ENCODE measurements around the gene LMBRD1. TPM values are rescaled to one million over a fixed set of nuclear protein-coding genes. Genes with fewer than 3 reads are reported as not detected.

The LMBRD1 gene
- polyA plus RNA-seq, 1 donor (not counting 4 experiments of a cell fraction or from before 2014, with no cell fraction given): 30.1 TPM

DNA sequence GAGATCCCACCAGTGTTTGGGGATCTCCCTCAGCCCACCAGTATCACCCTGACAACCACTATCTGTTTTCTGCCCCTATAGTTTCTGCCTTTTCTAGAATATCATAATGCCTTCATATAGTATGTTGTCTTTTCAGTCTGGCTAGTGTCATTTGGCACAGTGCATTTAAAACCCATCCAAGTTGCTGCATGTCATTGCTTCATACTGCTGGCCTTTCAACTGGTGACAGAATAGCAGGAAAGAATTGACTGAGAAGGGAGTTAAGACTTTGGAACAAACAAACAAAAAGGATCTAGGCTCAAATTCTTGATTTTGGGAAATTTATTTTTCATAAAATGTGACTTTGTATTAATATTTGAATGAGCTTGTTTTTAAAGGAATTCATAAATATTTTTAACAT is 4.5 kb downstream of the LMBRD1 start:
- Histone ChIP-seq H3K4me2 (ENCODE audit: control insufficient read depth, extremely low read depth, insufficient read depth, low read depth, low read length) (no peak overlapping the region), H3K4me1 (ENCODE audit: control insufficient read depth, extremely low read depth, insufficient read depth, low read length) (peaks cover 15% of the 10 kb centered on the region), H3K9me1 (ENCODE audit: control insufficient read depth, extremely low read depth, insufficient read depth, low read length) (no peaks in the 10 kb centered on the region), H4K20me1 (ENCODE audit: control insufficient read depth, extremely low read depth, insufficient read depth, low read length) (no peaks in the 10 kb centered on the region), H3K79me2 (ENCODE audit: control insufficient read depth, insufficient read depth, low read length) (peaks cover 12% of the 10 kb centered on the region), H3K27me3 (ENCODE audit: control insufficient read depth, extremely low read depth, insufficient read depth, low read length) (no peaks in the 10 kb centered on the region), H3K9me3 (ENCODE audit: control insufficient read depth, low read depth, low read length) (no peaks in the 10 kb centered on the region), H3K27ac (ENCODE audit: control insufficient read depth, insufficient read depth, low read length) (no peak overlapping the region), H3K4me3 (ENCODE audit: control insufficient read depth in 2 of 3, extremely low read depth in 1 of 3, insufficient read depth in 2 of 3, low read depth in 1 of 3, low read length in 3 of 3) (no peak overlapping the region), H2AFZ (ENCODE audit: control insufficient read depth, low read length) (no peak overlapping the region), H3K36me3 (ENCODE audit: control insufficient read depth in 2 of 2, extremely low read depth in 1 of 2, insufficient read depth in 2 of 2, low read length in 2 of 2) (peaks cover 0 to 3% of the 10 kb centered on the region in 2 experiments), H3K9ac (ENCODE audit: control insufficient read depth, extremely low read depth, insufficient read depth, low read length) (no peak overlapping the region)
- FAIRE-seq: no peak
- no peak for TF ChIP-seq EZH2 (IDR thresholded peaks at IDR 0.05; ENCODE audit: low read length)
- TF ChIP-seq, protein P1, sequence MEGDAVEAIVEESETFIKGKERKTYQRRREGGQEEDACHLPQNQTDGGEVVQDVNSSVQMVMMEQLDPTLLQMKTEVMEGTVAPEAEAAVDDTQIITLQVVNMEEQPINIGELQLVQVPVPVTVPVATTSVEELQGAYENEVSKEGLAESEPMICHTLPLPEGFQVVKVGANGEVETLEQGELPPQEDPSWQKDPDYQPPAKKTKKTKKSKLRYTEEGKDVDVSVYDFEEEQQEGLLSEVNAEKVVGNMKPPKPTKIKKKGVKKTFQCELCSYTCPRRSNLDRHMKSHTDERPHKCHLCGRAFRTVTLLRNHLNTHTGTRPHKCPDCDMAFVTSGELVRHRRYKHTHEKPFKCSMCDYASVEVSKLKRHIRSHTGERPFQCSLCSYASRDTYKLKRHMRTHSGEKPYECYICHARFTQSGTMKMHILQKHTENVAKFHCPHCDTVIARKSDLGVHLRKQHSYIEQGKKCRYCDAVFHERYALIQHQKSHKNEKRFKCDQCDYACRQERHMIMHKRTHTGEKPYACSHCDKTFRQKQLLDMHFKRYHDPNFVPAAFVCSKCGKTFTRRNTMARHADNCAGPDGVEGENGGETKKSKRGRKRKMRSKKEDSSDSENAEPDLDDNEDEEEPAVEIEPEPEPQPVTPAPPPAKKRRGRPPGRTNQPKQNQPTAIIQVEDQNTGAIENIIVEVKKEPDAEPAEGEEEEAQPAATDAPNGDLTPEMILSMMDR (optimal IDR thresholded peaks at IDR 0.05 in 1 of 3, IDR thresholded peaks at IDR 0.05 in 1 of 3, conservative IDR thresholded peaks at IDR 0.05 in 1 of 3; ENCODE audit: extremely low read depth in 1 of 3, insufficient read depth in 2 of 3, low read length in 3 of 3): no peak
- DNase-seq (ENCODE audit: low read depth, low spot score): no peak
- dilution Hi-C loops (cut with MboI; ENCODE audit: extremely low pct_ligation_motif_present, low sequenced_read_pairs): no loop called here

DNA sequence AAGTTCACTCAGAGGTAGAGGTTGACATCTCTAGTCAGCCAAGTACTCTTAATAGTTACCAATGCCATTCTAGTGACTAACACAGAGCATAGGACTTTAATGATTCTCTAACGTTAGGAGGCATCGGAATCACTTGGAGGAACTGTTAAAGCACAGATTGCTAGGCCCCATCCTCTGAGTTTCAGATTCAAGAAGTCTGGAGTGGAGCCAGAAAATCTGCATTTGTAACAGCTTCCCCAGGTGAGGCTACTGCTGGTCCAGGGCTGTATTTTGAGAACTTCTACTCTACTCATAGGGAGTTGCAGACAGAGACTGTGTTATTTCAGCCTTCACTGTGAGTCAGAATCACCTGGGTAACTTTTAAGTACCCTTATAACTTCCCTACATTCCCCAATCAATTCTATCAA is 5.7 kb downstream of the LMBRD1 start:
- FAIRE-seq (peak; percentile 71), DNase-seq (ENCODE audit: low read depth, low spot score) (no peak)
- dilution Hi-C loops (cut with MboI; ENCODE audit: extremely low pct_ligation_motif_present, low sequenced_read_pairs): no loop called here
- TF ChIP-seq, protein P1 (optimal IDR thresholded peaks at IDR 0.05 in 1 of 3, IDR thresholded peaks at IDR 0.05 in 1 of 3, conservative IDR thresholded peaks at IDR 0.05 in 1 of 3; ENCODE audit: extremely low read depth in 1 of 3, insufficient read depth in 2 of 3, low read length in 3 of 3): no peak
- no peak for TF ChIP-seq EZH2 (IDR thresholded peaks at IDR 0.05; ENCODE audit: low read length)
- Histone ChIP-seq H3K36me3 (ENCODE audit: control insufficient read depth in 2 of 2, extremely low read depth in 1 of 2, insufficient read depth in 2 of 2, low read length in 2 of 2) (peaks cover 0 to 3% of the 10 kb centered on the region in 2 experiments), H3K4me1 (ENCODE audit: control insufficient read depth, extremely low read depth, insufficient read depth, low read length) (peaks cover 12% of the 10 kb centered on the region), H3K4me3 (ENCODE audit: control insufficient read depth in 2 of 3, extremely low read depth in 1 of 3, insufficient read depth in 2 of 3, low read depth in 1 of 3, low read length in 3 of 3) (peak overlapping the region in 1 of 3 experiments; percentile 3), H2AFZ (ENCODE audit: control insufficient read depth, low read length) (no peak overlapping the region), H3K27ac (ENCODE audit: control insufficient read depth, insufficient read depth, low read length) (peak overlapping the region; percentile 10), H3K9me3 (ENCODE audit: control insufficient read depth, low read depth, low read length) (no peaks in the 10 kb centered on the region), H3K9me1 (ENCODE audit: control insufficient read depth, extremely low read depth, insufficient read depth, low read length) (no peaks in the 10 kb centered on the region), H4K20me1 (ENCODE audit: control insufficient read depth, extremely low read depth, insufficient read depth, low read length) (no peaks in the 10 kb centered on the region), H3K79me2 (ENCODE audit: control insufficient read depth, insufficient read depth, low read length) (peaks cover 12% of the 10 kb centered on the region), H3K27me3 (ENCODE audit: control insufficient read depth, extremely low read depth, insufficient read depth, low read length) (no peaks in the 10 kb centered on the region), H3K4me2 (ENCODE audit: control insufficient read depth, extremely low read depth, insufficient read depth, low read depth, low read length) (peak overlapping the region; percentile 18), H3K9ac (ENCODE audit: control insufficient read depth, extremely low read depth, insufficient read depth, low read length) (no peak overlapping the region)
